Brain microvascular endothelial cell (primary cell): Measurements from ENCODE around the gene LUZP2.

ENCODE experiments used
- DNase-seq: peaks from one replicate; pipeline ENCODE4 v3.0.0-alpha.2; 2020
- H3K27ac ChIP-seq: fragments of 250-450 bp; sonication (Bioruptor Pico); 2 replicates; pipeline ENCODE4 v1.5.1; 2020; ENCODE audit warnings: mild to moderate bottlenecking, moderate library complexity
- H3K27me3 ChIP-seq: fragments of 250-450 bp; sonication (Bioruptor Pico); replicated peaks from 2 replicates; pipeline ENCODE4 v1.5.1; 2020; ENCODE audit warnings: mild to moderate bottlenecking
- H3K36me3 ChIP-seq: fragments of 250-450 bp; sonication (Bioruptor Pico); replicated peaks from 2 replicates; pipeline ENCODE4 v1.5.1; 2020; ENCODE audit warnings: mild to moderate bottlenecking
- H3K4me3 ChIP-seq: 2 replicates; pipeline ENCODE4 v1.5.1; 2011; ENCODE audit warnings: low read depth, mild to moderate bottlenecking, control low read depth, low read length, moderate library complexity
- in situ Hi-C: cut with HindIII; loops from 2 replicates; pipeline ENCODE4 v1.10.0; 2017; ENCODE audit warnings: low sequenced_read_pairs, low pct_ligation_motif_present
- TF ChIP-seq, protein P1 (sequence below): IDR thresholded peaks from 2 replicates; pipeline ENCODE4 v1.5.1; 2011; ENCODE audit warnings: low read depth, mild to moderate bottlenecking, moderate library complexity, low read length, control low read depth, inconsistent platforms; ENCODE audit errors: missing control alignments

LUZP2 gene

DNA sequence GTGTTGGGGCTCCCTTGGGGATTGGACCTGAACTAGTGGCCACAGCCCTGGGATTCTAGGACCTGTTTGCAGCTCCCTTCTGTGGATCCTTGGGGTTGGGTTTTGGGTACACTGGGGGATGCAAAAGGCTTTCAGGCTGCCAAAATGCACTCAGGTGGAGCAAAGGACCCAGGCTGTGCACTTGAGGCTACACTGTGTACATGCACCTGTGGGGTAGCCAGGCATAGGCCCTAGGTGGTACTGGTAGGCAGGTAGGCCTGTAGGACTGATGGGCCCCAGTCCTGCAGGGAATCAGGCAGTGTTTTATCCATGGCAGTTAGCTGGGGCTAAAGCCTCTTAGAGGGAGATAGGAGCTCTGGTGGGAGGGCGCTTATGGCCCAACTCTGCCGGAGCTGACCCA, 542.3 kb downstream of the LUZP2 start:
- TF ChIP-seq, protein P1, sequence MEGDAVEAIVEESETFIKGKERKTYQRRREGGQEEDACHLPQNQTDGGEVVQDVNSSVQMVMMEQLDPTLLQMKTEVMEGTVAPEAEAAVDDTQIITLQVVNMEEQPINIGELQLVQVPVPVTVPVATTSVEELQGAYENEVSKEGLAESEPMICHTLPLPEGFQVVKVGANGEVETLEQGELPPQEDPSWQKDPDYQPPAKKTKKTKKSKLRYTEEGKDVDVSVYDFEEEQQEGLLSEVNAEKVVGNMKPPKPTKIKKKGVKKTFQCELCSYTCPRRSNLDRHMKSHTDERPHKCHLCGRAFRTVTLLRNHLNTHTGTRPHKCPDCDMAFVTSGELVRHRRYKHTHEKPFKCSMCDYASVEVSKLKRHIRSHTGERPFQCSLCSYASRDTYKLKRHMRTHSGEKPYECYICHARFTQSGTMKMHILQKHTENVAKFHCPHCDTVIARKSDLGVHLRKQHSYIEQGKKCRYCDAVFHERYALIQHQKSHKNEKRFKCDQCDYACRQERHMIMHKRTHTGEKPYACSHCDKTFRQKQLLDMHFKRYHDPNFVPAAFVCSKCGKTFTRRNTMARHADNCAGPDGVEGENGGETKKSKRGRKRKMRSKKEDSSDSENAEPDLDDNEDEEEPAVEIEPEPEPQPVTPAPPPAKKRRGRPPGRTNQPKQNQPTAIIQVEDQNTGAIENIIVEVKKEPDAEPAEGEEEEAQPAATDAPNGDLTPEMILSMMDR: no peak
- no peaks in the 10 kb centered on the region for H3K27me3 ChIP-seq
- H3K27ac ChIP-seq: no peak overlapping the region
- no peak for DNase-seq
- in situ Hi-C loops: no loop called here
- H3K4me3 ChIP-seq: no peak overlapping the region
- no peaks in the 10 kb centered on the region for H3K36me3 ChIP-seq

- H3K27ac ChIP-seq: no peak overlapping the region
- no peaks in the 10 kb centered on the region for H3K36me3 ChIP-seq
- DNase-seq: no peak
- TF ChIP-seq, protein P1: no peak
- in situ Hi-C loops: no loop called here
- H3K4me3 ChIP-seq: no peak overlapping the region
- H3K27me3 ChIP-seq: no peaks in the 10 kb centered on the region
These were observed 551.8 kb downstream of the LUZP2 start for GRCh38 chr11:25048632-25049031.

GRCh38 chr11:25052844-25053243, 556.0 kb downstream of the LUZP2 start:
- TF ChIP-seq, protein P1: no peak
- no peaks in the 10 kb centered on the region for H3K27me3 ChIP-seq
- H3K27ac ChIP-seq: no peak overlapping the region
- H3K36me3 ChIP-seq: no peaks in the 10 kb centered on the region
- H3K4me3 ChIP-seq: no peak overlapping the region
- DNase-seq: no peak
- in situ Hi-C loops: no loop called here

GRCh38 chr11:25057861-25058260, 561.0 kb downstream of the LUZP2 start:
- H3K27ac ChIP-seq: no peak overlapping the region
- H3K4me3 ChIP-seq: no peak overlapping the region
- no peak for DNase-seq
- H3K27me3 ChIP-seq: no peaks in the 10 kb centered on the region
- TF ChIP-seq, protein P1: no peak
- no peaks in the 10 kb centered on the region for H3K36me3 ChIP-seq
- in situ Hi-C loops: no loop called here

GRCh38 chr11:25065746-25066145, 568.9 kb downstream of the LUZP2 start:
- in situ Hi-C loops: no loop called here
- no peak overlapping the region for H3K27ac ChIP-seq
- no peak for DNase-seq
- TF ChIP-seq, protein P1: no peak
- no peak overlapping the region for H3K4me3 ChIP-seq
- H3K27me3 ChIP-seq: no peaks in the 10 kb centered on the region
- H3K36me3 ChIP-seq: no peaks in the 10 kb centered on the region

GRCh38 chr11:25066706-25067105, 569.9 kb downstream of the LUZP2 start:
- in situ Hi-C loops: no loop called here
- no peak overlapping the region for H3K27ac ChIP-seq
- H3K36me3 ChIP-seq: no peaks in the 10 kb centered on the region
- no peak overlapping the region for H3K4me3 ChIP-seq
- TF ChIP-seq, protein P1: no peak
- DNase-seq: no peak
- H3K27me3 ChIP-seq: no peaks in the 10 kb centered on the region
